HG03571 (cell line): ENCODE results near the gene CDKAL1.

Experiments used
- ATAC-seq: cut with Tn5 transposase; IDR thresholded peaks from one replicate; pipeline ENCODE4 v1.9.1; 2021; ENCODE audit not compliant: unreplicated experiment

CDKAL1 gene

GRCh38 chr6:20998748-20999448 is 464.6 kb downstream of the CDKAL1 start:
- no peak for ATAC-seq

- no peak for ATAC-seq
Measured at GRCh38 chr6:21000331-21000801, 466.1 kb downstream of the CDKAL1 start.

- no peak for ATAC-seq
Measured at GRCh38 chr6:21001736-21002135, 467.5 kb downstream of the CDKAL1 start.

- ATAC-seq, result peak; percentile 64
Measured at GRCh38 chr6:21003780-21004541, 469.7 kb downstream of the CDKAL1 start.

- ATAC-seq, result no peak
Measured at GRCh38 chr6:21005816-21006570, 471.7 kb downstream of the CDKAL1 start.

DNA sequence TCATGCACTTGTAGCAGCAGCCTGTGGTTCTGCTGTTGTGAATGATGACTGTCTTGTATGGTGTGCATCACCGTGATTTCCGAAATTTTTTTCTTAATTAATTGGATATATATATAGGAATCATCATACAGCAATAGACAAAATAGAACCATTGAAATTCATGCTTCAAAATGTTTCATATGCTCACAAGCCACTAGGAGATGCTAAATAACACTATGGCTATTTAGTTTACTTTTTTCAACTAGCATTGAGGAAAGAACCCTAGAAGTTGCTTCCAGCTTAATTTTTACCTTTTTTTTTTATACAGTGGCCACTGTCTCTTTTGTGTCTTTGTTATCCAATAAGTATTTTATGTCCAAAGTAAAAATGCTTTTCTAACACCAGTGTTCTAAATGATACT is 485.4 kb downstream of the CDKAL1 start:
- ATAC-seq, result no peak

GRCh38 chr6:21022343-21023107 is 488.3 kb downstream of the CDKAL1 start:
- ATAC-seq, result peak; percentile 95

GRCh38 chr6:21023210-21023609 is 489.0 kb downstream of the CDKAL1 start:
- ATAC-seq, result no peak

DNA sequence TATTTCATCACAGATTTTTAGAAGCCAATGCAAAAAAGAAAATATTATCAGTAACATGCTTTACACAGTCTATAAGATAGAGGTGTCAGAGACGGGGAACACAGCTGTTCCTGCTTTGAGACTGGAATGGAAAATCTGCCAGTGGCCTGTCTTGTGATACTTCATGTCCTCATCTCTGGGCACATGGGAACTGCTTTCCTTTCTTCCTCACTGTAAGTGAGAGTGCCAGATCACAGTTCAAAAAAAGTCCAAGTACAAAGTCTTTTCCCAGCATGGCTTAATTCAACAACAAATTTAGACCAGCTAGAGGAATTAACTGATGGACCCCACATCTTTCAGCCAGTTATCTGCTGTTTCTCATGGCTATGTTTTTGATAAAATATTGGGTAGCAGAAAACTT is 490.4 kb downstream of the CDKAL1 start:
- no peak for ATAC-seq

DNA sequence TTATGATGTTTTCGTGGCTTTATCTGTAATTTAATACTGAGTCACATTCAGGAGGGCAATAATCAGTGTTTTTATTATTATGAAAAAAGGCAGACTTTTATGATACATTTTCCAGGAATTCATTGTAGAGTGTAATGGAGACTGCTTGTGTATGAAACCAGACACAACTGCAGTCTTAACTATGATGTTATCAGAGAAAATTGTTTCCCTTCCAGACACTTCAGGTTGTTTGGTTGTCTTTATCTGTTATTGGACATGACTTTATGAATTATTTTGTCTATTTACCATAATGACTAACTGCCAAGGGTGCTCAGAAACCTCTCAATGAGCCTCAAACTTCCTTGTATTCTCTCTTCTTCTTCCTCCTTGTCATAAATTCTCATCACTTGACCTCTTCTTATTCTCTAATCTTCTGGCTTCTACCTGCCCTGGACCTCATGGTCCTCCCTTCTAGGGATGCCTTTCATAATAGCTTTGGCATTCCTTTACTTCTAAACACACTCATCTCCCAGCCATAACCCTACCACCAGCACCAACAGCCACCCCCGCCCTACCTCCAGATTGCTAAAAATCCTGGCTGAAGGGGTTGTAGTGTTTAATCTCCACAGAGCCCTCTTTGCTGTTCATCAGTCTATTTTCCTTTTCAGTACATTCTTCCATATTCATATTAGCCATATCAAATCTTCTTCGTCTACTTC is 492.5 kb downstream of the CDKAL1 start:
- no peak for ATAC-seq

GRCh38 chr6:21027507-21027906 is 493.2 kb downstream of the CDKAL1 start:
- ATAC-seq, result no peak

GRCh38 chr6:21031182-21031581 is 496.9 kb downstream of the CDKAL1 start:
- no peak for ATAC-seq

DNA sequence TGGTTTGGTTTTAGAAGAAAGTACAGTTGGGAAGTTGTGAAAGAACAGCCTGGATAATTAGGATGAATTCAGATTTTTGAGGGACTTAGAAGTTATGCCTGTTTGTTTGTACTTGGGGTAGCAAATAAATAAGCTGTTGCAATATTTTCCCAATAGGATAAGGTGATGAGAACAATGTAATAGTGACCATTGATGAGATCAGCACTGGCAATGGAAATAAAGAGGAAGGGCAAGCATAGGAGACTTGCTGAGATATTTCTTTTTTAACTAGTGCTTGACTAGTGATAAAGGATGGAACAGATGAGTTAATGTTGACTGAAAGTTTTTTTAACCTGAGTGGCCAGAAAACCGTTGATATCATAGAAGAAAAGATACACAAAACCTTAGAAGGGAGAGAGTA is 498.8 kb downstream of the CDKAL1 start:
- no peak for ATAC-seq

- no peak for ATAC-seq
Measured at GRCh38 chr6:21033575-21034026, 499.3 kb downstream of the CDKAL1 start.

- no peak for ATAC-seq
Measured at GRCh38 chr6:21034345-21034744, 500.1 kb downstream of the CDKAL1 start.

DNA sequence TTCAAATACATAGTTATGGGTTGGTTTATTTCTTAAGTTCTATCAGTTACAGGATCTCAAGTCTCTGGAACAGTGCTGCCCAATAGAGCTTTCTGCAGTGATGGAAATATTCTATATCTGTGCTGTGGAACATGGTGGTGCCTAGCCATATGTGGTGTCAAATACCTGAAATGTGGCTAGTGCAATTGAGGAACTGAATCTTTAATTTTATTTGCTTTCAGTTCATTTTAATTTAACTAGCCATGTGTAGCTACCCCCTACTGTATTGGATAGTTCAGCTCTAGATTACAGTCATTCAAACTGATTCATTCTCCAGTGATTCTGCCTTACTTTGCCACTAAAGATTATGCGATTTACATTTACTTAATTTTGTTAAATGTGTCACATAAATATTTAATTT is 503.2 kb downstream of the CDKAL1 start:
- no peak for ATAC-seq

GRCh38 chr6:21039926-21040325 is 505.7 kb downstream of the CDKAL1 start:
- ATAC-seq, result no peak

GRCh38 chr6:21045135-21045700 is 511.0 kb downstream of the CDKAL1 start:
- ATAC-seq, result no peak

GRCh38 chr6:21046276-21046675 is 512.0 kb downstream of the CDKAL1 start:
- ATAC-seq, result no peak

GRCh38 chr6:21048047-21048446 is 513.8 kb downstream of the CDKAL1 start:
- ATAC-seq, result no peak
